HG02759 (cell line): ENCODE data around the gene PNPO.

Experiments
- ATAC-seq: cut with Tn5 transposase; IDR thresholded peaks from one replicate; pipeline ENCODE4 v1.9.1; 2021; ENCODE audit warnings: mild to moderate bottlenecking, moderate library complexity; ENCODE audit not compliant: unreplicated experiment

The PNPO gene

DNA sequence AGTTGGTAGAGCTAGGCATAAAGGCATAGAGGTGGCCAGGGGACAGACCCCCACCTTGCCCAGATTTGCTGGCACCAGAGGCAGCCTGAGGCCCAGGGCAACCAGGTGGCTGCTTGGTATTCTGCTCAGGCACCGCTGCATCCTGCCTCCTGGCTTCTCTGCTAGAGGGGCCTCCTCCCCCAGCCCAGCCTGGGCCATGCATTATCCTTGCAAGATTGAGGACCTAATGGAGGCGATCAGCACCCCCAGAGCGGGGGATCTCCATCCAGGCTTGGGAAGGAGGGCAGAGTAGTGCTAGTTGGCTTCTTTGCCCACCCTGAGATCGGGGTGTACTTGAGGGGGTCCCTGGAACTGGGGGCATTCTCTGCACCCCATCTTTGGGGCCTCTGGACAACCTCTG is 53.4 kb downstream of the PNPO start:
- no peak for ATAC-seq

DNA sequence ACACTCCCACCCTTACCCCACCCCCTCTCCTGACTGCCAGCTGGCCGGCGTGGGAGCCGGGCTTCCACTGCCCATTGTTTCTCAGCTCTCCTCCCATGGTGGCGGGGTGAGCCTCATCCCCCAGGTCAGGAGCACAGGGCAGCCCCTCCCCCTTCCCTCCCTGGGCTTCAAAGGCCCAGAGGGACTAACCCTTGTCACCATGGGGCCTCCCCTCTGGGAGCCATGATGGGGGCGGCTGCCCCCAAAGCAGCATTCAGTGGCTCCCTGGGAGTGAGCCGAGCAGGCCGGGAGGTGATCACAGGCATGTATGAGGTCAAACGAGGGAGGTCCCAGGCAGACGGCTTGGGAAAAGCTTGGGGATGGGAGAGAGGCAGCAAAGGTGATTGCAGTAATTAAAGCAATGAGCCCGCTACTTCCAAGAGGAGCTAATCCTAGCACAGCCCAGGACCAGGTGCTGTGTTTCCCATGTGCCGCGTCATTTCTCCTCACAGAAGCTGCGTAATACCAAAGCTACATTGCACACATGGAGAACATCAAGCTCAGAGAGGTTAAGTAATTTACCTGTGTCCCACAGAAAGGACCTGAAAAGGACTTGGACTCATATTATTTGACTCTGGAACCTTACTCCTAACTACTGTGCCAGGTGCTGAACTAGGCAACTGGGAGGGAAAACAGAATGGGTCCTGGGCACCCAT is 54.0 kb downstream of the PNPO start:
- no peak for ATAC-seq

DNA sequence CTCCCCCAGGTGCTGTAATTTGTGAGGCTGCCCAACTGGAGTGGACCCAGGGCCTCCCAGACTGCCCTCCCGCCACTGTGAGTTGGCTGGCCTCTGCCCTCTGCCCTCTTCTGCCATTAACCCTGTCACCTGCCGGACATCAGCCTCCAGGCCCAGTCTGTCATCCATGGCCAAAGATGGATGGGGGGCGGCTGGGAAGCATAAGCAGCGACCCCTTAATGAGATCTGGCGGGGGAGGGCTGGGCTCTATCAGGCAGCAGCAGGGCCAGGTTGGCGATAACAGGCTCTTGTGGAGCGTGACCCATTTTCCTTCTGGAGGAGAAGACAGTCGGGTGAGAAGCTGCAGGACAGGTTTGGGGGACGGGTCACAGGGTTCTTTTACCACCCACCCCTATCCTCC is 54.8 kb downstream of the PNPO start:
- ATAC-seq = no peak

DNA sequence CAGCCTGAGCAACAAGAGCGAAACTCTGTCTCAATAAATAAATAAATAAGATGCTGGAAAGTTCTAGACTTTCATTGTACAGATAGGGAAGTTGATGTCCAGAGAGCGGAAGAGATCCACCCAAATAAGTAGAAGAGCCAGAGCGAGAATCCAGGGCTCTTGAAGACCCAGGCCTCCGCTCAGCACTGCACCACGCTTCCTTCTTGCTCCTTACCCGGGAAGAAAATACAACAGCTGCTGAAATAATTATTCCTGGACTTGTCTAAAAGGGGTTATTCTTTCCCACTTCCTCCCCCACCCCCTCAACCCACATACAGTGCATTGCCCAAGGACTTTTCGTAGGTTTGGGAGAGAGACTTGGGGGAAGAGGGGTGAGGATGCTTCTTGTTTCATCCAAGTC is 56.2 kb downstream of the PNPO start:
- ATAC-seq = no peak

DNA sequence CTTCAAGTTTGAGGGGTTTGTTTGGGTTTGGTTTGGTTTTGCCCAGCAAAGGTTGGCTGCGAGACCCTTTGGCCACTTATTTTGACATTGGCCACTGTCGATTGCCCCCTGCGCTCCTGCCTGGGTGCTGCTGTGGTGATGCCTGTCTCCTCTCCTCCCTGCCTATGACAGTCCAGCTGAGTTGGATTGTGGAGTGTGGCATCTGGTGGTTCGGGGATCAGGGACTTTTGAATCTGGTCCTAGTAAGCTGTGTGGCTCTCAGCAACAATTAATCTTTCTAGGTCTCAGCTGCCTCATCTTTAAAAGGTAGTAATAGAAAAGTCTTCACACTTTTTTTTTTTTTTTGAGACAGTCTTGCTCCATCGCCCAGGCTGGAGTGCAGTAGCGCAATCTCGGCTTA is 56.7 kb downstream of the PNPO start:
- ATAC-seq = no peak
